ENCODE results near the gene DENND1A. TPM values are rescaled to one million over a fixed set of nuclear protein-coding genes. Genes with fewer than 3 reads are reported as not detected.

The DENND1A gene
- total and polyA plus RNA-seq, 4 donors, result 7.9 to 22.0 (median 13.9) TPM

GRCh38 chr9:123424131-123424530 lies 505.8 kb downstream of the DENND1A start:
- WGBS, result 96% methylated on average over 5 of the region's 5 CpGs
- Histone ChIP-seq H3K36me3 (ENCODE audit: control insufficient read depth in 4 of 4, insufficient read depth in 3 of 4, low read depth in 1 of 4, low read length in 3 of 4) (peaks cover 0 to 10% (median 7%) of the 10 kb centered on the region in 4 donors), H3K27me3 (ENCODE audit: control insufficient read depth in 4 of 4, insufficient read depth in 4 of 4, low read length in 3 of 4) (no peaks in the 10 kb centered on the region), H3K27ac (ENCODE audit: low read depth in 1 of 2, low read length in 2 of 2) (no peak overlapping the region), H3K4me3 (ENCODE audit: low read depth in 1 of 3, low read length in 3 of 3) (no peak overlapping the region), H3K9ac (ENCODE audit: low read depth in 1 of 2, low read length in 2 of 2) (no peak overlapping the region), H3K4me1 (ENCODE audit: control insufficient read depth in 4 of 4, insufficient read depth in 4 of 4, low read length in 3 of 4) (no peaks in the 10 kb centered on the region), H3K9me3 (ENCODE audit: control insufficient read depth in 4 of 4, low read length in 3 of 4) (no peaks in the 10 kb centered on the region)
- TF ChIP-seq SP1 (IDR thresholded peaks at IDR 0.05), result no peak
- DNase-seq (ENCODE audit: low spot score), result no peak

GRCh38 chr9:123423311-123423640 lies 506.6 kb downstream of the DENND1A start:
- Histone ChIP-seq H3K27me3 (ENCODE audit: control insufficient read depth in 4 of 4, insufficient read depth in 4 of 4, low read length in 3 of 4) (no peaks in the 10 kb centered on the region), H3K4me3 (ENCODE audit: low read depth in 1 of 3, low read length in 3 of 3) (no peak overlapping the region), H3K36me3 (ENCODE audit: control insufficient read depth in 4 of 4, insufficient read depth in 3 of 4, low read depth in 1 of 4, low read length in 3 of 4) (peaks cover 0 to 15% (median 7%) of the 10 kb centered on the region in 4 donors), H3K27ac (ENCODE audit: low read depth in 1 of 2, low read length in 2 of 2) (no peak overlapping the region), H3K9ac (ENCODE audit: low read depth in 1 of 2, low read length in 2 of 2) (no peak overlapping the region), H3K9me3 (ENCODE audit: control insufficient read depth in 4 of 4, low read length in 3 of 4) (no peaks in the 10 kb centered on the region), H3K4me1 (ENCODE audit: control insufficient read depth in 4 of 4, insufficient read depth in 4 of 4, low read length in 3 of 4) (no peaks in the 10 kb centered on the region)
- TF ChIP-seq RAD21 (IDR thresholded peaks at IDR 0.05), result no peak
- no peak for TF ChIP-seq CTCF (IDR thresholded peaks at IDR 0.05; ENCODE audit: low read depth, low read length, missing input control)
- TF ChIP-seq GABPA (IDR thresholded peaks at IDR 0.05 in 1 of 2, conservative IDR thresholded peaks at IDR 0.05 in 1 of 2), result no peak
- TF ChIP-seq NR2F2 (IDR thresholded peaks at IDR 0.05), result no peak
- no peak for TF ChIP-seq HNF4A (conservative IDR thresholded peaks at IDR 0.05)
- no peak for TF ChIP-seq MAX (IDR thresholded peaks at IDR 0.05)
- no peak for TF ChIP-seq ATF3 (IDR thresholded peaks at IDR 0.05)
- TF ChIP-seq YY1 (IDR thresholded peaks at IDR 0.05), result no peak
- no peak for TF ChIP-seq EGR1 (IDR thresholded peaks at IDR 0.05; ENCODE audit: low read depth in 2 of 2)
- TF ChIP-seq SP1 (IDR thresholded peaks at IDR 0.05), result no peak
- no peak for TF ChIP-seq FOXA1 (IDR thresholded peaks at IDR 0.05)
- TF ChIP-seq RXRA (IDR thresholded peaks at IDR 0.05), result no peak
- no peak for TF ChIP-seq HNF4G (IDR thresholded peaks at IDR 0.05)
- no peak for TF ChIP-seq FOXA2 (IDR thresholded peaks at IDR 0.05)
- no peak for TF ChIP-seq JUND (IDR thresholded peaks at IDR 0.05)
- no peak for TF ChIP-seq TAF1 (conservative IDR thresholded peaks at IDR 0.05)
- no peak for TF ChIP-seq ZBTB33 (IDR thresholded peaks at IDR 0.05)
- no peak for TF ChIP-seq REST (IDR thresholded peaks at IDR 0.05)
- 92% methylated on average over 8 of the region's 8 CpGs for WGBS
- DNase-seq (ENCODE audit: low spot score), result no peak
